Left cardiac atrium (tissue), 4 donors: Measurements from ENCODE around the gene MMP7. TPM values are rescaled to one million over a fixed set of nuclear protein-coding genes. Genes with fewer than 3 reads are reported as not detected.

ENCODE experiments used
- ATAC-seq, 2 donors: fragments of 200-7000 bp; cut with Tn5 transposase; one replicate each; pipeline ENCODE4 v1.9.1; 2020; ENCODE audit warnings: mild to moderate bottlenecking in 2 of 2, moderate library complexity in 2 of 2
- DNase-seq: peaks from one replicate; pipeline ENCODE4 v3.0.0-alpha.2; 2020
- intact Hi-C, 2 donors: fragments of 100-400 bp; cut with DNase I; formaldehyde crosslinking; loops; one replicate each; pipeline versions ENCODE4 v1.14.1 to v1.15.1; 2022 to 2023
- total RNA-seq, 2 donors: library from RNA; stranded (reverse); fragmentation: NEBNext Ultra II Directional; extraction: Animal tissue kit (Norgen Biotek cat#: 25700); gene quantifications; one replicate each; pipeline ENCODE4 v1.2.1, GENCODE V29; 2021
- donor health status: DM: no; HTN: yes; CAD: no.
- donor health status: DM: no; HTN: yes; CAD: no; lungs with severe emphysema.
- donor health status: DM: yes; HTN: yes; CAD: no.
- donor health status: Dilated cardiomyopathy.

Gene MMP7
- total RNA-seq, 2 donors from 2014 or later = 0.32 TPM; not detected in 1

GRCh38 chr11:102545701-102546100 is 15.2 kb upstream of the MMP7 start:
- intact Hi-C loops = no loop called here
- ATAC-seq (no peak), DNase-seq (no peak)

- ATAC-seq (no peak), DNase-seq (no peak)
- intact Hi-C loops = no loop called here
Observed at GRCh38 chr11:102544594-102544993, 14.0 kb upstream of the MMP7 start.

GRCh38 chr11:102539567-102539966 is 9.0 kb upstream of the MMP7 start:
- intact Hi-C loops = no loop called here
- ATAC-seq (no peak), DNase-seq (no peak)

GRCh38 chr11:102538932-102539331 is 8.4 kb upstream of the MMP7 start:
- ATAC-seq (no peak), DNase-seq (no peak)
- intact Hi-C loops = no loop called here

- intact Hi-C loops = no loop called here
- ATAC-seq = no peak
Observed at GRCh38 chr11:102534261-102534872, 3.8 kb upstream of the MMP7 start.

GRCh38 chr11:102528618-102529017 is 1.9 kb downstream of the MMP7 start:
- DNase-seq (no peak), ATAC-seq (no peak)
- intact Hi-C loops = loop anchor here in 1 of 2 donors (10.0 kb wide), 1 partner anchor 96 kb away; the partner anchor contains the start of gene MMP20

More at GRCh38 chr11:102534261-102534872, 3.8 kb upstream of the MMP7 start:
- DNase-seq = no peak

- intact Hi-C loops = loop anchor here in 1 of 2 donors (10.0 kb wide), 1 partner anchor 97 kb away; the partner anchor contains the start of gene MMP20
- no peak for ATAC-seq
- no peak for DNase-seq
Observed at GRCh38 chr11:102527684-102528083, 2.9 kb downstream of the MMP7 start.

GRCh38 chr11:102527041-102527440 is 3.5 kb downstream of the MMP7 start:
- DNase-seq = no peak
- no peak for ATAC-seq
- intact Hi-C loops = loop anchor here in 1 of 2 donors (10.0 kb wide), 1 partner anchor 98 kb away; the partner anchor contains the start of gene MMP20

GRCh38 chr11:102523887-102524286 is 6.7 kb downstream of the MMP7 start:
- DNase-seq = no peak
- intact Hi-C loops = loop anchor here in 1 of 2 donors (10.0 kb wide), 1 partner anchor 101 kb away; the partner anchor contains the start of gene MMP20
- ATAC-seq = no peak

GRCh38 chr11:102523189-102523570 is 7.4 kb downstream of the MMP7 start:
- intact Hi-C loops = loop anchor here in 1 of 2 donors (10.0 kb wide), 1 partner anchor 102 kb away; the partner anchor contains the start of gene MMP20
- no peak for DNase-seq
- no peak for ATAC-seq

GRCh38 chr11:102522312-102523188 is 8.0 kb downstream of the MMP7 start:
- DNase-seq = no peak
- intact Hi-C loops = loop anchor here in 1 of 2 donors (10.0 kb wide), 1 partner anchor 102 kb away; the partner anchor contains the start of gene MMP20
- no peak for ATAC-seq

GRCh38 chr11:102521121-102521520 is 9.4 kb downstream of the MMP7 start:
- intact Hi-C loops = loop anchor here in 1 of 2 donors (10.0 kb wide), 1 partner anchor 104 kb away; the partner anchor contains the start of gene MMP20
- ATAC-seq (no peak), DNase-seq (no peak)

- ATAC-seq = no peak
- intact Hi-C loops = loop anchor here in 1 of 2 donors (10.0 kb wide), 1 partner anchor 104 kb away; the partner anchor contains the start of gene MMP20
Observed at GRCh38 chr11:102520514-102520913, 10.0 kb downstream of the MMP7 start.

GRCh38 chr11:102518296-102519094 is 12.1 kb downstream of the MMP7 start:
- ATAC-seq = peak in 1 of 2 donors; percentile 19
- intact Hi-C loops = no loop called here
- no peak for DNase-seq

More at GRCh38 chr11:102520514-102520913, 10.0 kb downstream of the MMP7 start:
- no peak for DNase-seq

GRCh38 chr11:102517670-102518069 is 12.9 kb downstream of the MMP7 start:
- no peak for DNase-seq

GRCh38 chr11:102516179-102516578 is 14.4 kb downstream of the MMP7 start:
- intact Hi-C loops = no loop called here
- DNase-seq = no peak
- no peak for ATAC-seq

More at GRCh38 chr11:102517670-102518069, 12.9 kb downstream of the MMP7 start:
- ATAC-seq = no peak
- intact Hi-C loops = no loop called here

- no peak for ATAC-seq
- no peak for DNase-seq
- intact Hi-C loops = no loop called here
Observed at GRCh38 chr11:102513869-102514268, 16.7 kb downstream of the MMP7 start.

- no peak for ATAC-seq
- intact Hi-C loops = no loop called here
- no peak for DNase-seq
Observed at GRCh38 chr11:102510439-102511135, 20.0 kb downstream of the MMP7 start.
